Sigmoid colon (tissue), 7 donors: ENCODE results near the gene TBC1D1. TPM values are rescaled to one million over a fixed set of nuclear protein-coding genes. Genes with fewer than 3 reads are reported as not detected.
A peak's percentile ranks its signal among the peaks of the same experiment; 100 is the strongest.

ENCODE experiments used
- DNase-seq: peaks from one replicate; pipeline ENCODE4 v3.0.0-alpha.2; 2019
- H3K27ac ChIP-seq, 4 donors: fragments of 200-600 bp; sonication (generic); one replicate each; pipeline ENCODE4 v1.5.1; 2016 to 2019; ENCODE audit warnings: mild to moderate bottlenecking in 1 of 4
- H3K27me3 ChIP-seq, 3 donors: fragments of 200-600 bp; sonication (generic); one replicate each; pipeline ENCODE4 v1.5.1; 2019; ENCODE audit warnings: mild to moderate bottlenecking in 1 of 3
- H3K36me3 ChIP-seq, 4 donors: fragments of 200-600 bp; sonication (generic); one replicate each; pipeline ENCODE4 v1.5.1; 2016 to 2019
- H3K4me1 ChIP-seq, 4 donors: fragments of 200-600 bp; sonication (generic); one replicate each; pipeline ENCODE4 v1.5.1; 2017 to 2019
- H3K4me3 ChIP-seq, 4 donors: fragments of 200-600 bp; sonication (generic); one replicate each; pipeline ENCODE4 v1.5.1; 2017 to 2019; ENCODE audit warnings: mild to moderate bottlenecking in 2 of 4, moderate library complexity in 1 of 4
- H3K9me3 ChIP-seq, 4 donors: fragments of 200-600 bp in 3 of 4; sonication (generic) in 3 of 4; one replicate each; pipeline versions ENCODE4 v1.5.1 to v1.6.1; 2013 to 2019
- EP300 ChIP-seq, 4 donors: sonication (generic); formaldehyde crosslinking; IDR thresholded peaks; one replicate each; pipeline ENCODE4 v1.6.1; 2017; ENCODE audit warnings: antibody characterized with exemption in 4 of 4
- POLR2A ChIP-seq, 2 donors: fragments of 450-650 bp; IDR thresholded peaks; one replicate each; pipeline ENCODE4 v1.6.1; 2016; ENCODE audit warnings: antibody characterized with exemption in 2 of 2, mild to moderate bottlenecking in 2 of 2, moderate library complexity in 2 of 2
- POLR2AphosphoS5 ChIP-seq, 4 donors: sonication (generic); formaldehyde crosslinking; IDR thresholded peaks; one replicate each; pipeline ENCODE4 v1.6.1; 2017; ENCODE audit warnings: antibody characterized with exemption in 4 of 4
- WGBS, 2 donors: extraction: QIAGEN DNeasy Blood & Tissue Kit; methylation state at CpG; one replicate each; pipeline ENCODE4 v1.1.7; 2013; 5-methylcytosine and 5-hydroxymethylcytosine counted together
- intact Hi-C: fragments of 100-400 bp; cut with DNase I; formaldehyde crosslinking; loops from one replicate; pipeline ENCODE4 v1.15.1; 2023
- polyA plus RNA-seq, 3 donors: library from polyadenylated mRNA; stranded (reverse); fragments of 200-250 nt; gene quantifications; one replicate each; pipeline ENCODE4 v1.2.3, GENCODE V29; 2013
- total RNA-seq, 4 donors: library from RNA; depleted of rRNA; stranded (reverse); fragments of >200 nt; gene quantifications; one replicate each; pipeline ENCODE4 v1.1.0, GENCODE V29; 2016
- TF ChIP-seq, protein P1 (sequence below), 4 experiments: fragments of 450-650 bp in 3 of 4; fragments of 200-600 bp in 1 of 4; IDR thresholded peaks; one replicate each; pipeline ENCODE4 v1.5.1; 2016 to 2019; ENCODE audit warnings: antibody characterized with exemption in 4 of 4, mild to moderate bottlenecking in 3 of 4, moderate library complexity in 2 of 4
- donor health status: healthy with polysubstance abuse.
- donor health status: Bipolar disorder and iron deficiency.
- donor health status: healthy.

Gene TBC1D1
- total and polyA plus RNA-seq, 7 donors = 31.2 to 450 (median 253) TPM

DNA sequence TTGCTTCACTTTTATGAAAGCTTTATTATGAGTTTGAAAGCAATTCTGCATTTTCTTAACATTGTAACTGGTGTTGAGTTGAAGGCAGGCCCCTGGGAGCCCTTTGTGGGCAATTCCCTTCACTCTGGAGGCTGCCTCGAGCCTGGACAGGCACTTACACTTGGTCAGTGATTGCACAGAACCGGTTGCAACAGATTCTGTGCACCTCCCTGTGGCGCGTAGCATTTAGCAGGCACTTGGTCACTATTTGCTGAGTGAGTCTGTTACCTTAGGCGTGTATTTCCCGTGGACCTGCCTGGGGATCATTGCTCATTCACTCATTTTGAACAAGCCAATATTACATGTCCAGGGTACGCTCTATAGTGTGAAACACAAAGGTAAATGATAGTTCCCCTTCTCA lies 149.7 kb downstream of the TBC1D1 start:
- Histone ChIP-seq H3K4me3 (no peak overlapping the region), H3K9me3 (no peaks in the 10 kb centered on the region), H3K36me3 (peaks cover under 1 to 59% (median 17%) of the 10 kb centered on the region in 4 donors), H3K27me3 (no peaks in the 10 kb centered on the region), H3K27ac (peak overlapping the region in 1 of 4 donors; percentile 38), H3K4me1 (peaks cover 0 to 24% (median 13%) of the 10 kb centered on the region in 4 donors)
- TF ChIP-seq POLR2A (IDR thresholded peaks at IDR 0.05) (no peak), POLR2AphosphoS5 (IDR thresholded peaks at IDR 0.05) (no peak)
- TF ChIP-seq, protein P1, sequence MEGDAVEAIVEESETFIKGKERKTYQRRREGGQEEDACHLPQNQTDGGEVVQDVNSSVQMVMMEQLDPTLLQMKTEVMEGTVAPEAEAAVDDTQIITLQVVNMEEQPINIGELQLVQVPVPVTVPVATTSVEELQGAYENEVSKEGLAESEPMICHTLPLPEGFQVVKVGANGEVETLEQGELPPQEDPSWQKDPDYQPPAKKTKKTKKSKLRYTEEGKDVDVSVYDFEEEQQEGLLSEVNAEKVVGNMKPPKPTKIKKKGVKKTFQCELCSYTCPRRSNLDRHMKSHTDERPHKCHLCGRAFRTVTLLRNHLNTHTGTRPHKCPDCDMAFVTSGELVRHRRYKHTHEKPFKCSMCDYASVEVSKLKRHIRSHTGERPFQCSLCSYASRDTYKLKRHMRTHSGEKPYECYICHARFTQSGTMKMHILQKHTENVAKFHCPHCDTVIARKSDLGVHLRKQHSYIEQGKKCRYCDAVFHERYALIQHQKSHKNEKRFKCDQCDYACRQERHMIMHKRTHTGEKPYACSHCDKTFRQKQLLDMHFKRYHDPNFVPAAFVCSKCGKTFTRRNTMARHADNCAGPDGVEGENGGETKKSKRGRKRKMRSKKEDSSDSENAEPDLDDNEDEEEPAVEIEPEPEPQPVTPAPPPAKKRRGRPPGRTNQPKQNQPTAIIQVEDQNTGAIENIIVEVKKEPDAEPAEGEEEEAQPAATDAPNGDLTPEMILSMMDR (IDR thresholded peaks at IDR 0.05) = no peak
- no peak for DNase-seq
- WGBS, 2 donors = 84 to 90% methylated on average over 7 of the region's 7 CpGs
- intact Hi-C loops = no loop called here

- peaks cover 0 to 64% (median 13%) of the 10 kb centered on the region in 4 donors for H3K36me3 ChIP-seq
- TF ChIP-seq POLR2AphosphoS5 (IDR thresholded peaks at IDR 0.05) (no peak), EP300 (IDR thresholded peaks at IDR 0.05) (no peak), POLR2A (IDR thresholded peaks at IDR 0.05) (no peak)
- TF ChIP-seq, protein P1 (IDR thresholded peaks at IDR 0.05) = no peak
- H3K9me3 ChIP-seq = no peaks in the 10 kb centered on the region
- H3K4me1 ChIP-seq = peaks cover 0 to 42% (median 22%) of the 10 kb centered on the region in 4 donors
- peak overlapping the region in 2 of 4 donors; percentile 84 to 86 for H3K27ac ChIP-seq
- WGBS, 2 donors = 79 to 91% methylated on average over 7 of the region's 7 CpGs
- H3K27me3 ChIP-seq = no peaks in the 10 kb centered on the region
- DNase-seq = no peak
- intact Hi-C loops = no loop called here
- no peak overlapping the region for H3K4me3 ChIP-seq
These were observed 153.2 kb downstream of the TBC1D1 start for GRCh38 chr4:38044060-38044459.

GRCh38 chr4:38045289-38045988 lies 154.6 kb downstream of the TBC1D1 start:
- H3K4me1 ChIP-seq = peaks cover 0 to 55% (median 35%) of the 10 kb centered on the region in 4 donors
- no peak for DNase-seq
- peak overlapping the region in 3 of 4 donors; percentile 25 to 86 (median 84) for H3K27ac ChIP-seq
- H3K9me3 ChIP-seq = no peaks in the 10 kb centered on the region
- no peaks in the 10 kb centered on the region for H3K27me3 ChIP-seq
- TF ChIP-seq POLR2A (IDR thresholded peaks at IDR 0.05) (no peak), POLR2AphosphoS5 (IDR thresholded peaks at IDR 0.05) (no peak), EP300 (IDR thresholded peaks at IDR 0.05) (no peak)
- TF ChIP-seq, protein P1 (IDR thresholded peaks at IDR 0.05) = no peak
- H3K4me3 ChIP-seq = no peak overlapping the region
- intact Hi-C loops = no loop called here
- WGBS, 2 donors = 81 to 91% methylated on average over 8 of the region's 8 CpGs
- H3K36me3 ChIP-seq = peaks cover 0 to 57% (median 12%) of the 10 kb centered on the region in 4 donors

GRCh38 chr4:38046727-38047489 lies 156.0 kb downstream of the TBC1D1 start:
- 88 to 90% methylated on average over 5 of the region's 5 CpGs for WGBS, 2 donors
- no peaks in the 10 kb centered on the region for H3K9me3 ChIP-seq
- intact Hi-C loops = no loop called here
- peaks cover 0 to 70% (median 49%) of the 10 kb centered on the region in 4 donors for H3K4me1 ChIP-seq
- H3K4me3 ChIP-seq = no peak overlapping the region
- no peak for DNase-seq
- no peaks in the 10 kb centered on the region for H3K27me3 ChIP-seq
- TF ChIP-seq POLR2A (IDR thresholded peaks at IDR 0.05) (no peak), POLR2AphosphoS5 (IDR thresholded peaks at IDR 0.05) (peak in 1 of 4 donors; percentile 19)
- H3K36me3 ChIP-seq = peaks cover 0 to 49% (median 9%) of the 10 kb centered on the region in 4 donors
- peak overlapping the region; percentile 16 to 86 (median 54) for H3K27ac ChIP-seq
